Naive thymus-derived CD4-positive, alpha-beta T cell (primary cell): ENCODE results near the gene ACADL. TPM values are rescaled to one million over a fixed set of nuclear protein-coding genes. Genes with fewer than 3 reads are reported as not detected.

ENCODE experiments used
- ATAC-seq: fragments of 150-1000 bp; cut with Tn5 transposase; 2 replicates; pipeline ENCODE4 v1.10.0; 2021; ENCODE audit warnings: mild to moderate bottlenecking, moderate library complexity
- CTCF ChIA-PET: fragments of 350-600 bp; sonication (Branson Sonifier 250); formaldehyde crosslinking; loops from one replicate; lab custom pipeline; 2021; ENCODE audit warnings: antibody characterized with exemption; lab: Charles Lee
- POLR2A ChIA-PET: fragments of 350-600 bp; sonication (Branson Sonifier 250); formaldehyde crosslinking; loops from one replicate; lab custom pipeline; 2021; ENCODE audit warnings: antibody characterized with exemption, inconsistent platforms; lab: Charles Lee
- DNase-seq, 9 donors: peaks; one replicate each; pipeline versions ENCODE4 v3.0.0 to v3.0.0-alpha.2; 2020 to 2022; ENCODE audit warnings: mixed read lengths in 1 of 9
- H3K27ac ChIP-seq: one replicate; pipeline ENCODE4 v1.7.0; 2013; ENCODE audit warnings: mild to moderate bottlenecking, low read depth, low read length, moderate library complexity
- H3K27me3 ChIP-seq, 2 donors: one replicate each; pipeline ENCODE4 v1.7.0; 2013; ENCODE audit warnings: low read length in 2 of 2, mild to moderate bottlenecking in 2 of 2, moderate library complexity in 2 of 2; ENCODE audit not compliant: control insufficient read depth in 2 of 2, insufficient read depth in 2 of 2
- H3K36me3 ChIP-seq, 3 experiments: 1 replicate in 2 of 3; 2 replicates in 1 of 3; pipeline ENCODE4 v1.7.0; 2013; ENCODE audit warnings: low read length in 3 of 3, mild to moderate bottlenecking in 3 of 3, moderate library complexity in 1 of 3; ENCODE audit not compliant: insufficient read depth in 3 of 3, control insufficient read depth in 2 of 3
- H3K4me1 ChIP-seq, 2 donors: one replicate each; pipeline ENCODE4 v1.7.0; 2013; ENCODE audit warnings: low read length in 2 of 2, mild to moderate bottlenecking in 2 of 2, moderate library complexity in 1 of 2; ENCODE audit not compliant: control insufficient read depth in 2 of 2, insufficient read depth in 2 of 2
- H3K4me3 ChIP-seq: 2 replicates; pipeline ENCODE4 v1.7.0; 2013; ENCODE audit warnings: mild to moderate bottlenecking, low read length
- H3K9me3 ChIP-seq, 3 experiments: 1 replicate in 2 of 3; 2 replicates in 1 of 3; pipeline ENCODE4 v1.7.0; 2013; ENCODE audit warnings: low read length in 3 of 3; ENCODE audit not compliant: control insufficient read depth in 2 of 3
- H3K27ac Mint-ChIP-seq, 9 donors: one replicate each; pipeline ENCODE4 v1.8.0; 2020 to 2022; ENCODE audit warnings: mixed read lengths in 9 of 9, mild to moderate bottlenecking in 8 of 9, moderate library complexity in 5 of 9, inconsistent platforms in 2 of 9
- H3K27me3 Mint-ChIP-seq, 5 donors: one replicate each; pipeline ENCODE4 v1.8.0; 2021 to 2022; ENCODE audit warnings: mixed read lengths in 5 of 5, mild to moderate bottlenecking in 1 of 5
- H3K36me3 Mint-ChIP-seq, 5 donors: one replicate each; pipeline ENCODE4 v1.8.0; 2020 to 2022; ENCODE audit warnings: mixed read lengths in 5 of 5, mild to moderate bottlenecking in 3 of 5, inconsistent platforms in 1 of 5
- H3K4me1 Mint-ChIP-seq, 7 donors: one replicate each; pipeline ENCODE4 v1.8.0; 2020 to 2022; ENCODE audit warnings: mixed read lengths in 7 of 7, mild to moderate bottlenecking in 3 of 7, inconsistent platforms in 1 of 7
- H3K4me3 Mint-ChIP-seq, 10 donors: one replicate each; pipeline ENCODE4 v1.8.0; 2020 to 2022; ENCODE audit warnings: mild to moderate bottlenecking in 10 of 10, mixed read lengths in 10 of 10, moderate library complexity in 6 of 10, inconsistent platforms in 2 of 10
- H3K9me3 Mint-ChIP-seq, 11 donors: one replicate each; pipeline ENCODE4 v1.8.0; 2020 to 2022; ENCODE audit warnings: mixed read lengths in 11 of 11, mild to moderate bottlenecking in 4 of 11, inconsistent platforms in 1 of 11, moderate library complexity in 1 of 11
- intact Hi-C, 2 donors: fragments of 100-400 bp; cut with micrococcal nuclease; formaldehyde crosslinking; loops; one replicate each; pipeline ENCODE4 v1.15.1; 2023
- polyA plus RNA-seq, 2 donors: library from polyadenylated mRNA; unstranded; fragments of 300-500 nt; fragmentation: Illumina TruSeq; gene quantifications; one replicate each; pipeline ENCODE4 v1.2.3, GENCODE V29; 2021
- total RNA-seq, 6 experiments: library from RNA in 5 of 6; stranded (reverse) in 5 of 6; gene quantifications; 1 replicate in 5 of 6; 2 replicates in 1 of 6; pipeline ENCODE4 v1.2.3 and lab custom pipeline; 2021 to 2026

ACADL gene
- total and polyA plus RNA-seq, 7 experiments from 2014 or later = not detected

DNA sequence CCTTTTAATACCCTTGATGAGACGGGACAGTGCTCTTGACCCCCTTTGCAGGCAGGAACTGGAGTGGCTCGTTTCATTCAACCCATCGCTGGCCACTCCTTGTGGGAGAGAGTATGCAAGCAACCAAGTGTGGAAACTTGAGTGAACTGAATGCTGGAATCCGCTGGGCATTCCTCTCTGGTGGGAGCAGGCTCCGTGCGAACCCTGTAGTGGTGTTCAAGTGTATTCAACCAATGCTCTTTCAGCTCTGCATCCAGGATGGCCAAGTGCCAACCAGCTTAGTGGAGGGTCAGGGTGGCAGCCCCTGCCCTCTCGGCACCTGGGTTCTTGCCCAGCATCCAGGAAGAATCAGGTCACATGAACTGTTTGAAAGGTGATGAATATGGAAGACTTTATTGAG lies 3.3 kb upstream of the ACADL start:
- POLR2A ChIA-PET = no interaction called here
- Mint-ChIP-seq H3K4me3 (no peak overlapping the region), H3K4me1 (peaks cover 0 to 10% (median 5%) of the 10 kb centered on the region in 7 donors), H3K27ac (no peak overlapping the region), H3K36me3 (no peaks in the 10 kb centered on the region), H3K27me3 (peaks cover 35 to 47% (median 45%) of the 10 kb centered on the region in 5 donors), H3K9me3 (no peaks in the 10 kb centered on the region)
- no peaks in the 10 kb centered on the region for H3K36me3 ChIP-seq
- ATAC-seq (no peak), DNase-seq (no peak)
- no peak overlapping the region for H3K4me3 ChIP-seq
- no peaks in the 10 kb centered on the region for H3K4me1 ChIP-seq
- no peaks in the 10 kb centered on the region for H3K9me3 ChIP-seq
- CTCF ChIA-PET = no interaction called here
- H3K27me3 ChIP-seq = peaks cover 0 to 3% of the 10 kb centered on the region in 2 donors
- H3K27ac ChIP-seq = no peak overlapping the region
- intact Hi-C loops = no loop called here

- H3K4me3 Mint-ChIP-seq = no peak overlapping the region
- no peaks in the 10 kb centered on the region for H3K4me1 ChIP-seq
These were observed 2.2 kb upstream of the ACADL start for GRCh38 chr2:210227290-210228088.

DNA sequence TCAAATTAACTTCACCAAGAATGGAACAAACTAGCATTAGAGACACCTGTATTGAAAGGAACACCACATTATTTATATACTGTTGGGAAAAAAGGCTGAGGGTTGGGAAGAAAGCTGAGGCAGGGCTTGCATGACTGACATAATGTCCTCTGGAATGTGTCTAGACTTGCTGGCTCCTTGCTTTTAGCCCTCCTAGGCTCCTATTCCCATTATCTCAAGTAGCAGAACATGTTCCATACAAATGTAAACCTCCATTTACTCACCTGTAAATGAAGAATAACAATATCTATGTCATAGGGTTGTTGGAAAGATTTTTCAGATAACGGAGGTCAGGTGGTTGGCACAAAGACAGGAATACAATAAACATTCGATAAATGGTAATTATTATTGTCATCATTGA lies 976 bp upstream of the ACADL start:
- no peaks in the 10 kb centered on the region for H3K9me3 Mint-ChIP-seq
- POLR2A ChIA-PET = no interaction called here
- Histone ChIP-seq H3K27ac (no peak overlapping the region), H3K9me3 (no peaks in the 10 kb centered on the region), H3K4me3 (no peak overlapping the region), H3K36me3 (no peaks in the 10 kb centered on the region), H3K4me1 (no peaks in the 10 kb centered on the region), H3K27me3 (peaks cover 0 to 3% of the 10 kb centered on the region in 2 donors)
- H3K4me3 Mint-ChIP-seq = peak overlapping the region in 2 of 10 donors; percentile 40 to 57
- no peak overlapping the region for H3K27ac Mint-ChIP-seq
- CTCF ChIA-PET = no interaction called here
- ATAC-seq = no peak
- intact Hi-C loops = no loop called here
- H3K27me3 Mint-ChIP-seq = peaks cover 42 to 64% (median 59%) of the 10 kb centered on the region in 5 donors
- peaks cover 0 to 10% (median 5%) of the 10 kb centered on the region in 7 donors for H3K4me1 Mint-ChIP-seq
- H3K36me3 Mint-ChIP-seq = no peaks in the 10 kb centered on the region
- no peak for DNase-seq

More at GRCh38 chr2:210227290-210228088, 2.2 kb upstream of the ACADL start:
- POLR2A ChIA-PET = no interaction called here
- Histone ChIP-seq H3K27ac (no peak overlapping the region), H3K4me3 (no peak overlapping the region), H3K9me3 (no peaks in the 10 kb centered on the region), H3K36me3 (no peaks in the 10 kb centered on the region), H3K27me3 (peaks cover 0 to 3% of the 10 kb centered on the region in 2 donors)
- intact Hi-C loops = no loop called here
- CTCF ChIA-PET = no interaction called here
- no peaks in the 10 kb centered on the region for H3K36me3 Mint-ChIP-seq
- ATAC-seq (no peak), DNase-seq (no peak)
- no peak overlapping the region for H3K27ac Mint-ChIP-seq
- peaks cover 40 to 52% (median 48%) of the 10 kb centered on the region in 5 donors for H3K27me3 Mint-ChIP-seq
- peaks cover 0 to 10% (median 5%) of the 10 kb centered on the region in 7 donors for H3K4me1 Mint-ChIP-seq
- H3K9me3 Mint-ChIP-seq = no peaks in the 10 kb centered on the region

DNA sequence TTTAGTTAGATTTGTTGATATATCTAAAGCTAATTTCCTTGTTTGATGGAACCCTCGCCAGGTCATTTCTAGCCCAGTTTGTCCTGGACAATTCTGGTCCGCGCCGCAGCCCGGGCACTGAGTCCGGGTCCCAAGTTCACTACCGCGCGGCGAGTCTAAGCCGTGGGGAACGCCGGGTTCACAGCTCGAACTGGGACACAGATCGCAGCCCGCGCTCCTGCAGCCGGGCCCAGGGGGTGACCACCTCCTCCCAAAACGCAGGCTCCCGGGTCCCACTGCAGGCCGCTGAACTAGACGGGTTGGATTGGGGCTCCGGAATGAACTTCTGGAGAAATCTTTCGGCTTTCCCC lies 681 bp downstream of the ACADL start:
- H3K27me3 Mint-ChIP-seq = peaks cover 49 to 61% (median 60%) of the 10 kb centered on the region in 5 donors
- intact Hi-C loops = no loop called here
- Histone ChIP-seq H3K4me1 (no peaks in the 10 kb centered on the region), H3K27ac (no peak overlapping the region), H3K27me3 (peaks cover 0 to 3% of the 10 kb centered on the region in 2 donors), H3K9me3 (no peaks in the 10 kb centered on the region), H3K36me3 (no peaks in the 10 kb centered on the region), H3K4me3 (no peak overlapping the region)
- no peak overlapping the region for H3K27ac Mint-ChIP-seq
- H3K9me3 Mint-ChIP-seq = no peaks in the 10 kb centered on the region
- DNase-seq = no peak
- ChIA-PET CTCF (no interaction called here), POLR2A (no interaction called here)
- H3K36me3 Mint-ChIP-seq = no peaks in the 10 kb centered on the region
- peak overlapping the region in 5 of 10 donors; percentile 27 to 63 (median 34) for H3K4me3 Mint-ChIP-seq
- ATAC-seq = no peak
- H3K4me1 Mint-ChIP-seq = peaks cover 0 to 10% (median 5%) of the 10 kb centered on the region in 7 donors

- H3K9me3 Mint-ChIP-seq = no peaks in the 10 kb centered on the region
- intact Hi-C loops = no loop called here
- ATAC-seq (no peak), DNase-seq (no peak)
- H3K36me3 ChIP-seq = no peaks in the 10 kb centered on the region
- H3K9me3 ChIP-seq = no peaks in the 10 kb centered on the region
- no peaks in the 10 kb centered on the region for H3K4me1 Mint-ChIP-seq
- ChIA-PET POLR2A (no interaction called here), CTCF (no interaction called here)
- no peaks in the 10 kb centered on the region for H3K36me3 Mint-ChIP-seq
- no peak overlapping the region for H3K27ac Mint-ChIP-seq
- H3K4me3 Mint-ChIP-seq = no peak overlapping the region
- H3K27me3 Mint-ChIP-seq = peaks cover 5 to 13% (median 7%) of the 10 kb centered on the region in 5 donors
- no peak overlapping the region for H3K4me3 ChIP-seq
- no peaks in the 10 kb centered on the region for H3K27me3 ChIP-seq
- H3K4me1 ChIP-seq = no peaks in the 10 kb centered on the region
- H3K27ac ChIP-seq = no peak overlapping the region
These were observed 10.1 kb downstream of the ACADL start for GRCh38 chr2:210215120-210215519.

DNA sequence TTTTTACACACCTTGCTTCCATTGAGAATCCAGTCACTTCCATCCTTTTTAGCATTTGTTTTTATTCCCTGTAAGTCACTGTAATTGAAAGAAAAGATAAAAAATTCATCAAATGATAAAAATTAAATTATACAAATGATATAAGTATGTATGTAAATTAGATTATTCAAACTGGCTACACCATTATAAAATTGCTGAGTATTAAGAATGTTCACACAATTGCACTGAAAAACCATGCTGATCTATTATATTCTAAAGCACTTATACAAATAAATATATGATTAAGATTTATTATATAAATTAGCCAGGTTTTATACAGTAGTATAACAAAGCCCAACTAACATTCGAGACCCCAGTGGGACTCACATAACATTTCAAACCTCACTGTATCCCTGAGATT lies 15.1 kb downstream of the ACADL start:
- DNase-seq (no peak), ATAC-seq (no peak)
- intact Hi-C loops = no loop called here
- Mint-ChIP-seq H3K27ac (no peak overlapping the region), H3K27me3 (peaks cover 4 to 15% (median 13%) of the 10 kb centered on the region in 5 donors), H3K9me3 (no peaks in the 10 kb centered on the region), H3K36me3 (no peaks in the 10 kb centered on the region), H3K4me3 (no peak overlapping the region), H3K4me1 (no peaks in the 10 kb centered on the region)
- Histone ChIP-seq H3K27me3 (no peaks in the 10 kb centered on the region), H3K9me3 (no peaks in the 10 kb centered on the region), H3K36me3 (no peaks in the 10 kb centered on the region), H3K27ac (no peak overlapping the region), H3K4me1 (no peaks in the 10 kb centered on the region), H3K4me3 (no peak overlapping the region)
- ChIA-PET POLR2A (no interaction called here), CTCF (interaction anchor here (1.6 kb wide), 1 partner anchor 11 kb away, joined by 4 read pairs; no protein-coding TSS in a partner anchor)

DNA sequence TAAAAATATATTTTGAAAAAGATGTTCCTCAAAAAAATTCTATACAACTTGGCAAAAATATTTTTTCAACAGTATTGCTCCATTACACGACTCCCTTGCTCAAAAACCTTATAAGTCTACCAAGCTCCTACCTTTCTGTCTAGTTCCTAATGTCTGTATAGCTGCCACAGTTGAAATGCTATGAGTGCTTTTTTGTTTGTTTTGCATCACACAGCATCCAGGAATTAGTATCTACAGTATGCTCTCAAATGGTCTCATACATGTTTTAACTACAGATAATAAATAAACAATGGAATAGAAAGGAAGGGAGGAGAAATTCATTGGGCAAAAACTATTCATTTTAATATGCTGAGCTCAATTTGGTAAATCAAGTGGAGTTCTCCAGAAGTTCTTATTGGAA lies 17.3 kb downstream of the ACADL start:
- H3K36me3 Mint-ChIP-seq = no peaks in the 10 kb centered on the region
- intact Hi-C loops = no loop called here
- H3K4me1 ChIP-seq = no peaks in the 10 kb centered on the region
- H3K27ac Mint-ChIP-seq = no peak overlapping the region
- POLR2A ChIA-PET = no interaction called here
- no peak overlapping the region for H3K27ac ChIP-seq
- no peaks in the 10 kb centered on the region for H3K36me3 ChIP-seq
- no peak for ATAC-seq
- CTCF ChIA-PET = interaction anchor here (0.6 to 1.8 kb wide), 3 partner anchors 10 to 238 kb away, joined by 3 to 5 read pairs (median 3); no protein-coding TSS in a partner anchor
- H3K9me3 Mint-ChIP-seq = no peaks in the 10 kb centered on the region
- no peak for DNase-seq
- H3K4me1 Mint-ChIP-seq = no peaks in the 10 kb centered on the region
- H3K27me3 ChIP-seq = no peaks in the 10 kb centered on the region
- peaks cover 11 to 18% (median 14%) of the 10 kb centered on the region in 5 donors for H3K27me3 Mint-ChIP-seq
- H3K4me3 ChIP-seq = no peak overlapping the region
- no peak overlapping the region for H3K4me3 Mint-ChIP-seq
- H3K9me3 ChIP-seq = no peaks in the 10 kb centered on the region
